ENCODE data around the gene GPD2. TPM values are rescaled to one million over a fixed set of nuclear protein-coding genes. Genes with fewer than 3 reads are reported as not detected.

GPD2 gene
- total and polyA plus RNA-seq, 7 donors = 6.3 to 86.6 (median 24.0) TPM

DNA sequence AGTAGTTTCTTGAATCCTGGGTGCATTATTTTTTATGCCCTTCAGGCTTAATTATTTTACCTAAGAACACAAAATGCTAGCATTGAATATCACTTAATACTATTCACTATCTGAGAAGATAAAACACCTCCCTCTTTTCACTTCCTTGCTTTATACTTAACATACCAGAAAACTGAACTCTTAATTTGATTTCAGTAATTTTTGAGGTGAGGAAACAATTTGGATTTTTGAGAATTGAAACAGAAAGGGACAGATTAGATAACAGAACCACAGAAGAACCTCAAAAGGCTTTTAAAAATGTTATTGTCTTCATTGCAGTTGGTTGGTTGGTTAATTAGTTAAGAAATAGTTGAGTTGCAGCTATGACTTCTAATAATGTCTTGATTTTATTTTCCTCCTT, 69.5 kb downstream of the GPD2 start:
- no peak overlapping the region for H3K27ac ChIP-seq
- H3K4me1 ChIP-seq = peaks cover 20% of the 10 kb centered on the region
- peaks cover 0 to 3% of the 10 kb centered on the region in 2 donors for H3K36me3 ChIP-seq (ENCODE audit: insufficient read depth in 1 of 2, low read depth in 1 of 2)
- ATAC-seq (no peak), DNase-seq (no peak)
- TF ChIP-seq, protein P1, sequence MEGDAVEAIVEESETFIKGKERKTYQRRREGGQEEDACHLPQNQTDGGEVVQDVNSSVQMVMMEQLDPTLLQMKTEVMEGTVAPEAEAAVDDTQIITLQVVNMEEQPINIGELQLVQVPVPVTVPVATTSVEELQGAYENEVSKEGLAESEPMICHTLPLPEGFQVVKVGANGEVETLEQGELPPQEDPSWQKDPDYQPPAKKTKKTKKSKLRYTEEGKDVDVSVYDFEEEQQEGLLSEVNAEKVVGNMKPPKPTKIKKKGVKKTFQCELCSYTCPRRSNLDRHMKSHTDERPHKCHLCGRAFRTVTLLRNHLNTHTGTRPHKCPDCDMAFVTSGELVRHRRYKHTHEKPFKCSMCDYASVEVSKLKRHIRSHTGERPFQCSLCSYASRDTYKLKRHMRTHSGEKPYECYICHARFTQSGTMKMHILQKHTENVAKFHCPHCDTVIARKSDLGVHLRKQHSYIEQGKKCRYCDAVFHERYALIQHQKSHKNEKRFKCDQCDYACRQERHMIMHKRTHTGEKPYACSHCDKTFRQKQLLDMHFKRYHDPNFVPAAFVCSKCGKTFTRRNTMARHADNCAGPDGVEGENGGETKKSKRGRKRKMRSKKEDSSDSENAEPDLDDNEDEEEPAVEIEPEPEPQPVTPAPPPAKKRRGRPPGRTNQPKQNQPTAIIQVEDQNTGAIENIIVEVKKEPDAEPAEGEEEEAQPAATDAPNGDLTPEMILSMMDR (IDR thresholded peaks at IDR 0.05) = no peak
- no peaks in the 10 kb centered on the region for H3K27me3 ChIP-seq (ENCODE audit: insufficient read depth in 3 of 3, low read length in 2 of 3)
- intact Hi-C loops (cut with DNase I) = no loop called here
- no peak overlapping the region for H3K4me3 ChIP-seq
- no peaks in the 10 kb centered on the region for H3K9me3 ChIP-seq

DNA sequence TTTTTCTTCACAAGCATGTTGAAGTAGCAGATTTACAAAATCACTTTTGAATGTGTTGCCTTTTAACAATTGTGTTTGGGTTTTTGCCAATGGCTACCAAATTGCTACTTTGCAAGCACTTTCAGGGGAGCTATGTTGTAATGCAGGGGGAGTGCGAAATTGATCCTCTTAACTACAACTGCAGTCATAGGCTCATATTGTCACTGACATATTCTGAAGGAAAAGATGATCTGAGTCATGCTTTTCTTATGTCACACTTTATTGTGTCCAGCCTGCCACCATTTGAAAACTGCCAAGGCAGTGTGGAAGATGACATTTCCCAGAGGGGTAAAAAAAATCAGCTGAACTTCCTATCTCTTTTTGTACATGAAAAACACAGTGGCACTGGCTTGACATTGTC, 74.9 kb downstream of the GPD2 start:
- WGBS, 3 donors = 88 to 100% (median 100%) methylated on average over 1 of the region's 1 CpG

DNA sequence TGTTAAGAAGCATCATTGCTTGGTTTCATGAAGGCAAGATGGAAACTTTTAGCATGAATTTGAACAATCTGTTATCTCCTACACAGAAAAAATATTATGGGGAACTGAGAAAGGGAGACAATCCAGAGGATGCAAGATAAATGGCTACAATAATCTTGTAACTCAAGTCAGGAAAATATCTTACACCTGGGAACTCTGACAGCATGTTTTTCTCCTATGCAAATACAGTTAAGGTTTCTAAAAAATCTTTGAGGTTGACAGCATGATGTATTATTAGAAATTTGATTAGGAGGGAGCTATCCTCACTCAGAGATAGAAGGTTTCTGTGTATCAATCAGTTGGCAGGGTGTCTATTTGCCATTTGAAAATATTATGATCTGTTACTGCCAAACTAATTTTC, 75.6 kb downstream of the GPD2 start:
- TF ChIP-seq, protein P1 (IDR thresholded peaks at IDR 0.05) = no peak
- no peak for ATAC-seq
- peaks cover 0 to 63% of the 10 kb centered on the region in 2 donors for H3K36me3 ChIP-seq (ENCODE audit: insufficient read depth in 1 of 2, low read depth in 1 of 2)
- H3K4me3 ChIP-seq = no peak overlapping the region
- DNase-seq = no peak
- no peak overlapping the region for H3K27ac ChIP-seq
- intact Hi-C loops (cut with DNase I) = no loop called here
- no peaks in the 10 kb centered on the region for H3K9me3 ChIP-seq
- H3K4me1 ChIP-seq = no peaks in the 10 kb centered on the region
- H3K27me3 ChIP-seq (ENCODE audit: insufficient read depth in 3 of 3, low read length in 2 of 3) = no peaks in the 10 kb centered on the region

More for the DNA sequence above, 74.9 kb downstream of the GPD2 start:
- H3K4me1 ChIP-seq = no peaks in the 10 kb centered on the region
- H3K27me3 ChIP-seq (ENCODE audit: insufficient read depth in 3 of 3, low read length in 2 of 3) = no peaks in the 10 kb centered on the region
- no peak for DNase-seq
- intact Hi-C loops (cut with DNase I) = no loop called here
- peaks cover 0 to 57% of the 10 kb centered on the region in 2 donors for H3K36me3 ChIP-seq (ENCODE audit: insufficient read depth in 1 of 2, low read depth in 1 of 2)
- H3K9me3 ChIP-seq = no peaks in the 10 kb centered on the region
- H3K27ac ChIP-seq = no peak overlapping the region
- TF ChIP-seq, protein P1 (IDR thresholded peaks at IDR 0.05) = no peak
- ATAC-seq = no peak
- H3K4me3 ChIP-seq = no peak overlapping the region

DNA sequence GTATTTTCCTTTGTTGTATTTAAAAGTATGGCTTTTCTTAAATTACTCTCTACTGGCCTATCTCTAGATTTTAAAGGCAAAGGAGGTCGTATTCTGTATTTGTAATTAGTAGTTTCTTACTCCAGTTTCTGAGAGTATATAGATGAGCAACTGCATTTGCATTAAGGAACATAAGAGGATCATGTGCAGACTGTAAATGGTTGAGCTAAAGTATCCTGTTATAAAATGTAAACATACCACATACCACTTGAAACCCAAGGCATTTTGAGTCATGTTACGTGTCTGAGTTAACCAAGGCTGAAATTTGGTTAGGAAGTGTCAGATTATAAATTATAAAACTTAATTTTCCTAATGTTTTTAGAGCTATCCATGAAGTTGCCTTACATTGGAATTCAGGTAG, 76.3 kb downstream of the GPD2 start:
- Histone ChIP-seq H3K27me3 (ENCODE audit: insufficient read depth in 3 of 3, low read length in 2 of 3) (no peaks in the 10 kb centered on the region), H3K4me1 (no peaks in the 10 kb centered on the region), H3K36me3 (ENCODE audit: insufficient read depth in 1 of 2, low read depth in 1 of 2) (peaks cover 0 to 69% of the 10 kb centered on the region in 2 donors), H3K27ac (no peak overlapping the region), H3K9me3 (no peaks in the 10 kb centered on the region), H3K4me3 (no peak overlapping the region)
- WGBS, 3 donors = 90 to 94% (median 94%) methylated on average over 2 of the region's 2 CpGs
- no peak for ATAC-seq
- TF ChIP-seq, protein P1 (IDR thresholded peaks at IDR 0.05) = no peak
- intact Hi-C loops (cut with DNase I) = no loop called here
- no peak for DNase-seq

DNA sequence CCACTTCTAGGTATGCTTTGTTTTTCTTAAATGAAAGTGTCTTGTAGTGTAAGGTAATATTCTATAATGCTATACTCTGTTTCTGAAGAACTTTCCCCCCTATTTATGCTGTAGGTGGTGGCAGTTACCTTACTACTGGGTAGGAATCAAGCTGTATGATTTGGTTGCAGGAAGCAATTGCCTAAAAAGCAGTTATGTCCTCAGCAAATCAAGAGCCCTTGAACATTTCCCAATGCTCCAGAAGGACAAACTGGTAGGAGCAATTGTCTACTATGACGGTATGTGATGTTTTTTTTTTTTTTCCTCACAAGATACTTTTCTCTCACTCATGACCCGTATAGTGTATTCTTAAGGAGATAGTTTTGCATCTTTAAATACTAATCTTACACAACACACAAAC, 77.0 kb downstream of the GPD2 start:
- ATAC-seq (no peak), DNase-seq (no peak)
- intact Hi-C loops (cut with DNase I) = no loop called here
- no peak overlapping the region for H3K27ac ChIP-seq
- no peaks in the 10 kb centered on the region for H3K4me1 ChIP-seq
- H3K9me3 ChIP-seq = no peaks in the 10 kb centered on the region
- peaks cover 0 to 74% of the 10 kb centered on the region in 2 donors for H3K36me3 ChIP-seq (ENCODE audit: insufficient read depth in 1 of 2, low read depth in 1 of 2)
- WGBS, 3 donors = 87 to 95% (median 88%) methylated on average over 2 of the region's 2 CpGs
- H3K27me3 ChIP-seq (ENCODE audit: insufficient read depth in 3 of 3, low read length in 2 of 3) = no peaks in the 10 kb centered on the region
- TF ChIP-seq, protein P1 (IDR thresholded peaks at IDR 0.05) = no peak
- no peak overlapping the region for H3K4me3 ChIP-seq
